Measurements from ENCODE around the gene CGNL1.

CGNL1 gene

DNA sequence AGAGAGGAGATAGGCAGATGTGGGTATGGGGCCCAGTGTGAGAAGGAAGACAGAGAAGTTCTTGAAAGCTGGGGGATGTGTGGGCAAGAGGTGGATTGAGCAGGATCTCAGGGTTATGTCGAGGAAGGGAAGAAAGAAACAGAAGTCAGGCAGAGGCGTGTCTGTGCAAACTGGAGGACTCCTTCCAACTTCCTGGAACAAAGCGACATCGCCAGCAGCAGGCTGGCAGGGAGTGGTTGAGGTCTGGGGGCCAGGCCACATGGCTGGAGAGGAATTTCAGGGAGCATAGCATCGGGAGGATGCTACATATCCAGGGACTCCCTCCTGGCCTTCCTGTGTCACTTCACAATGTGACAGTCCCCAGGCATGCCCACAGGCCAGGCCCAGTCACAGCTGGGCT, 172.5 kb downstream of the CGNL1 start:
- no peak for DNase-seq (ENCODE audit: low spot score)

DNA sequence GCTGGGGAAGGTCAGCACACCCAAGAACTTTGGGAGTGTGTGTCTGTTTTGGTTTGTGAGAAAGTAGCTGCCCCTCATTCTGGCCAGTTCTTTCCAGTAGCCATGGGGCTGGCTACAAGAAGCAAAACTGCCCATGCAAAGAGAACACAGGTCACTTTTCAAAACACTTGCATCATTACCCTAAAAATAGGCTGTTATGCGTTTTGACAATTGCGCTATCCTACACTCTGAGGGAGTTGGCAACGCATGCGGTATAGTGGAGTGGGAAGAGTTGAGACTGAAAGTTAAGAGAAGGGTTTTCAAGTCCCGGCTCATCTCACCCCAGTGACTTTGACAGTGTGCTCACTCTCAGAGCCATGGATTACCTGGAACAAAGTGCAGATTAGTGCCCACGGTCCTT, 173.6 kb downstream of the CGNL1 start:
- no peak for DNase-seq (ENCODE audit: low spot score)

GRCh38 chr15:57550640-57551039, 174.3 kb downstream of the CGNL1 start:
- peak; percentile 52 for DNase-seq (ENCODE audit: low spot score)

GRCh38 chr15:57551715-57552677, 175.7 kb downstream of the CGNL1 start:
- peak; percentile 77 for DNase-seq (ENCODE audit: low spot score)

- DNase-seq (ENCODE audit: low spot score) = no peak
Observed at GRCh38 chr15:57552678-57553334, 176.5 kb downstream of the CGNL1 start.

GRCh38 chr15:57553526-57553925, 177.2 kb downstream of the CGNL1 start:
- no peak for DNase-seq (ENCODE audit: low spot score)

DNA sequence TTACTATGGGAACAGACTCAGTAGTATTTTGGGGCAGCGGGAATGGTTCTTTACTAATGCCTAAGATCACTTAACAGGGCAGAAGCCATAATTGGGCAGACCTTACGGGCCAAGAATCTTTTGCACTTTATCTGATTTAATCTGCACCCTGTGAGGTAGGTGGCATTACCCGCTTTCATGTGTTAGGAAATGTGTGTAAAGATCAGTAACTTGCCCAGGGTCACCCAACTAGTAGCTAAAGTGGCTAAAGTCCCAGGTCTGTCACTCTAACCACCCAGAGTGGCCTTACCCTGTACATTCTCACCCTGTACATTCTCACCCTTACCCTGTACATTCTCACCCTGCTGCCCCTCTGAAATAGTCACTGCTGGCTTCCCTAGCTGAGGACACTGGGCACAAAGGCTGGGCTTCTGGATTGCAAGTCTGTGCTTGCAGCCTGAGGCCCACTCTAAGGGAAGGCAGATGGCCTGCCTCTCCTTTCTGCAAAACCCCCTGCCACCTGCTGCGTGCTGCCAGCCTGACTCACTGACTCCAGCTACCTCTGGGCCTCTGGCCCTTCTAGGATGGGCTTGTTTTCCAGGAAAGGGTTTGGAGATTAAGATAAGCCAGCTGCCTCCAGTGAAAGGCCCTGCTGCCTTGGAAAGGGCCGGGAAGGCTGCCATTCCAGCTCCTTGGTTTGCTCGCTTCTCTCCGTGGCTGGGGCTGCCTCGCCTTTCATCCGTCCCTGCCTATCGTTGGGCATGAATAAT, 177.9 kb downstream of the CGNL1 start:
- DNase-seq (ENCODE audit: low spot score) = no peak

DNA sequence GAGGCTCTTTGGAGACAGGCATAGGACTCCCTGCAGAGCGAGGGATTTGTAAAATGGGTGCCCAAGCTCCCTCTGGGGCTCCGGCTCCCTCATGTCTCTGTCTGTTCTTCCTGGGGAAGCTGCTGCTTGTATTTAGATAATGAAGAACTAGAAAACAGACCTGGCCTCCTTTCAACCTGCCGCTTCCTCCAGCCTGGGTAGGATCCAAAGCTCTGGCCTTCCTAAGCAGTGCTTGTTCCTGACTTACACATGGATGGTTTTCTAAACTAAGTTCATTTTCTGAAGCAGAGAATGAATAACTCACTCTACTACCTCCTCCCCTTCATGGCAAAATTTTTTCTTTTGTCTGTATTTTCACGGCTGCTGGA, 178.5 kb downstream of the CGNL1 start:
- DNase-seq (ENCODE audit: low spot score) = no peak

DNA sequence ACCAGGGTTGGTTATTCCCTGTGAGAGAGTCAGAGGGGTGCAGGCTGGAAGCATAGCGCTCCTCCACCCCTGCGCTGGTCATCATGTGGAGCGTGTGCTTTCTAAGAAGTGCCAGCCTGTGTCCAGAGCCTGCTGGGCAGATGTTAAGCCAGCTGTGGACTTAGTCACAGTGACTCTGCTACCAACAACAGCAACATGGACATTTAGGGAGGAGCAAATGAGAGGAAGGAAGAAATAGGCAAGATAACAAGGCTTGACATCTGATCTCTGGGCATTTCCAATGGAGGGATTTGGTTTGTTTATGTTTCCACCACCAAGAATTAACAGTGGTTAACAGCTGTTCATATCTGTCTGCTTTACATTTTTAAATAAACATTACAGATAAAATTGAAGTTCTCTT, 179.0 kb downstream of the CGNL1 start:
- no peak for DNase-seq (ENCODE audit: low spot score)

GRCh38 chr15:57556040-57556439, 179.7 kb downstream of the CGNL1 start:
- no peak for DNase-seq (ENCODE audit: low spot score)

- no peak for DNase-seq (ENCODE audit: low spot score)
Observed at GRCh38 chr15:57557267-57557666, 181.0 kb downstream of the CGNL1 start.

DNA sequence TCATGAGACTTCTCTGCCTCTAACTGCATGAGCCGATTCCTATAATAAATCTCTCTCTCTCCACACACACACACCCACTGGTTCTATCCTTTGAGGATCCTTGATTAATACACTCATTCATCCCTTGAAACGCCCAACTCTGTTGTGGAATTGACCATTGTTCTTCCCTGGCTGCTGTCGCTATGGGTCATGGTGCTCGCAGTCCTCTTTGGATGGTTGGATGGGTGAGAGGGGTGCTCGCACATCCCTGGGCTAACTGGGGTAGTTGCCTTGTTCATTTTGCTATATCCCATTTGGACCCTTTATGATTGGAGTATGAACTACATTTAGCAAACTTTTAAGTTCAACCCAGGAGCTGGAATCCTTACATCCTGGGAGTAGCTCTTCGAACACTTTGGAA, 181.5 kb downstream of the CGNL1 start:
- no peak for DNase-seq (ENCODE audit: low spot score)

DNA sequence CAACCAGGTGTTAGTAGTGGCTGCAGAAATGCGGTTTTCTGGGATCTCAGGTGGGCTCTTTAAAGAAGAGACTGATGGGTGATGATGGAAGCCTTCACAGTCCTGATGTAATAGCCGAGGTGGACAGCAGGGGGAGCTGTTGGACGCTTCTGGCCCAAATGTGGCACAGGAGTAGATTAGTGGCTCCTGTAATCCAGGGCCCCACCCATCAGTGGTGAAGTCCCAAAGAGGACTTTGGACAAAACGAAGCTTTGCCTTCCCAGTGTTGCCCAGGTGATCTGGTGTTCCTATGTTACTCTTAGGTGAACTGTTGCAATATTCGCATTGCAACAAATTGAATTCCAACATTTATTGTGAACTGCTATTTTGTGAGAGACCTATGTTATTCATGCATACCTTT, 183.6 kb downstream of the CGNL1 start:
- DNase-seq (ENCODE audit: low spot score) = peak; percentile 81

GRCh38 chr15:57561041-57561711, 184.9 kb downstream of the CGNL1 start:
- peak; percentile 90 for DNase-seq (ENCODE audit: low spot score)

DNA sequence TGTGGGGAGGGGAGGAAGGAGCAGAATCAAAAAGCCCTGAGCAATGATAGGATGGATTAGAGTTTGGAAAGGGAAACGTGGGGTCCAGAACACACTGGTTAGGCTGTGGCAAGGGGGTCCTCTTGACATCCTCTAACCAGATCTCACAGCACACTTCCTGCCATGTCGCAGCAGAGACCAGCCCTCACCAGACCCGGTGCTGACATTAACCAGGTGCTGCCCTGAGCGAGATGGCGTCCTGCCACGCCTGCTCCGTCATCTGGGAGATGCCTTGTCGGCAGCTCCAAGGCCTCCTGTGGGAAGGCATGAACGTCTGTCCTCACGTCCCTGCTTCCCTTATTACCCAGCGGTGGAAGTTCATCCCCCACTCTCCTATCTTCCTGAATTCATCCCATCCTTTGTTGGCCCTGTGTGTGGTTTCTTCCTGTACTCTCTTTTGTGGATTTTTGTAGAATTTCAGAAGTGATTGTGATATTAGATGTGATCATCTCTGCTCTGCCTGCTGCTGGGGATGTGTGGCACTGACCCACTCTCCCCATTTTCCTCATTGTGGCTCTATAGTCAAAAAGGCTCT, 186.0 kb downstream of the CGNL1 start:
- DNase-seq (ENCODE audit: low spot score) = no peak

- no peak for DNase-seq (ENCODE audit: low spot score)
Observed at GRCh38 chr15:57563416-57563815, 187.1 kb downstream of the CGNL1 start.

DNA sequence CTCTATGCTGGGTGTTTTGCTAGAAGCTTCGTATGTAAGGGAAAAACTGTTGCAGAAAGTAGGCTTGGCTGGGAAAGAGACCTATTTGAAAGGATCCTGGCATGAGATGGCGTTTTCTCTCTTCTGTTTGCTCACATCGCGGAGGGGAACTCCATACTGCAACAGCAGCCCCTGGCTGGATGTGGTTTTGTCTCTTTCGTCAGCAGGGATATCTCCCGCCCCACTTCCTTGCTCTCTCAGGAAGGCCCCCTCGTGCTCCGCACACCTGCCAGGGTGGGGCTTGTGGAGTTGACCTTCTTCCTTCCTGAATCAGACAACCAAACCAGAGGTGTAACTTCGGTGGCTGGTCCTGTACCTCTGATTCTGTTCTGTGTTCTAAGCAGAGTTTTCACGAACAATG, 189.0 kb downstream of the CGNL1 start:
- DNase-seq (ENCODE audit: low spot score) = no peak

- peak; percentile 83 for DNase-seq (ENCODE audit: low spot score)
Observed at GRCh38 chr15:57566834-57567233, 190.5 kb downstream of the CGNL1 start.

- DNase-seq (ENCODE audit: low spot score) = no peak
Observed at GRCh38 chr15:57567891-57568290, 191.6 kb downstream of the CGNL1 start.

- DNase-seq (ENCODE audit: low spot score) = no peak
Observed at GRCh38 chr15:57568299-57568698, 192.0 kb downstream of the CGNL1 start.

DNA sequence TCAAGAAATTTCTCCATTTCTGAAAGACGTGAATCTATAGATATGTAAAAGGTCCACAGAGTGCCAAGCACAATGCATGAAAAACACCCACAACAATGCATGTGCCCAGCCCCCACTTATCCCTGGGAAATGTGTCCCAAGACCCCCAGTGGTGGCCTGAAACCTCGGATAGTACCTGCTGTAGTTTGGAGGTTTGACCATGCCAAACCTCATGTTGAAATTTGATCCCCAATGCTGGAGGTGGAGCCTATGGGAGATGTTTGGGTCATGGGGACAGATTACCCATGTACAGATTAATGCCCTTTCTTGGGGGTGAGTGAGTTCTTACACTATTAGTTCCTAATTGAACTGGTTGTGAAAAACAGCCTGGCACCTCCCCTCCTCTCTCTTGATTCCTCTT, 194.0 kb downstream of the CGNL1 start:
- no peak for DNase-seq (ENCODE audit: low spot score)

DNA sequence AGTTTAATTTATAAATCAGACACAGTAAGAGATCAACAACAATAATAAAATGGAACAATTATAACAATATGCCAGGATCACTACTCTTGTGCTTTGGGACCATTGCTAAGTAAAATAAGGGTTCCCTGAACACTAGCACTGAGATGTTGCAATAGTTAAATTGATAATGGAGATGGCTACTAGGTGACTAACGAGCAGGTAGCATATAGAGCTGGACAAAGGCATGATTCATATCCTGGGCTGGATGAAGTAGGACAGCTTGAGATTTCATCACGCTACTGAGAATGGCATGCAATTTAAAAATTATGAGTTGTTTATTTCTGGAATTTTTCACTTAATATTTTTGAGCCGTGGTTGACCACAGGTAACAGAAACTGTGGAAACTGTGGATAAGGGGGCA, 194.7 kb downstream of the CGNL1 start:
- peak; percentile 77 for DNase-seq (ENCODE audit: low spot score)

Measured in LoVo (cell line).